Left lung (tissue), 10 donors: ENCODE measurements around the gene MRI1. TPM values are rescaled to one million over a fixed set of nuclear protein-coding genes. Genes with fewer than 3 reads are reported as not detected.
A peak's percentile ranks its signal among the peaks of the same experiment; 100 is the strongest.

Experiments used
- ATAC-seq: fragments of 200-7000 bp; cut with Tn5 transposase; one replicate; pipeline ENCODE4 v1.9.1; 2020; ENCODE audit warnings: moderate library complexity
- DNase-seq, 4 donors: peaks; one replicate each; pipeline ENCODE4 v3.0.0-alpha.2; 2013 to 2020
- H3K27ac ChIP-seq, 2 donors: fragments of 200-600 bp; sonication (generic) in 1 of 2; one replicate each; pipeline versions ENCODE4 v1.5.0 to v1.8.0; 2020 to 2021
- H3K27me3 ChIP-seq, 2 donors: fragments of 200-600 bp; sonication (generic) in 1 of 2; one replicate each; pipeline versions ENCODE4 v1.5.0 to v1.8.0; 2020 to 2021
- H3K36me3 ChIP-seq, 2 donors: fragments of 200-600 bp; sonication (generic) in 1 of 2; one replicate each; pipeline versions ENCODE4 v1.5.0 to v1.8.0; 2020 to 2021
- H3K4me1 ChIP-seq, 2 donors: fragments of 200-600 bp; one replicate each; pipeline ENCODE4 v1.8.0; 2021
- H3K4me3 ChIP-seq, 2 donors: fragments of 200-600 bp; sonication (generic) in 1 of 2; one replicate each; pipeline versions ENCODE4 v1.5.0 to v1.8.0; 2020 to 2021; ENCODE audit warnings: mild to moderate bottlenecking in 1 of 2
- H3K9me3 ChIP-seq, 2 donors: fragments of 200-600 bp; sonication (generic) in 1 of 2; one replicate each; pipeline versions ENCODE4 v1.5.0 to v1.8.0; 2020 to 2021
- intact Hi-C, 2 donors: fragments of 100-400 bp; cut with DNase I; formaldehyde crosslinking; loops; one replicate each; pipeline versions ENCODE4 v1.11.2 to v1.14.2; 2022
- polyA plus RNA-seq, 6 donors: library from polyadenylated mRNA; unstranded; fragments of 120-200 nt; gene quantifications; one replicate each; pipeline ENCODE4 v1.2.1, GENCODE V29; 2013; ENCODE audit not compliant: insufficient read length in 6 of 6
- total RNA-seq, 2 donors: library from RNA; stranded (reverse); fragmentation: NEBNext Ultra II Directional; extraction: Animal tissue kit (Norgen Biotek cat#: 25700); gene quantifications; one replicate each; pipeline ENCODE4 v1.2.1, GENCODE V29; 2021
- TF ChIP-seq, protein P1 (sequence below), 2 donors: fragments of 200-600 bp; sonication (generic) in 1 of 2; IDR thresholded peaks; one replicate each; pipeline versions ENCODE4 v1.5.0 to v1.8.0; 2021; ENCODE audit warnings: antibody characterized with exemption in 2 of 2
- donor health status: DM: no; HTN: yes; CAD: no.
- donor health status: DM: no; HTN: no; CAD: no.

Gene MRI1
- total and polyA plus RNA-seq, 8 donors = 29.0 to 76.7 (median 47.9) TPM

DNA sequence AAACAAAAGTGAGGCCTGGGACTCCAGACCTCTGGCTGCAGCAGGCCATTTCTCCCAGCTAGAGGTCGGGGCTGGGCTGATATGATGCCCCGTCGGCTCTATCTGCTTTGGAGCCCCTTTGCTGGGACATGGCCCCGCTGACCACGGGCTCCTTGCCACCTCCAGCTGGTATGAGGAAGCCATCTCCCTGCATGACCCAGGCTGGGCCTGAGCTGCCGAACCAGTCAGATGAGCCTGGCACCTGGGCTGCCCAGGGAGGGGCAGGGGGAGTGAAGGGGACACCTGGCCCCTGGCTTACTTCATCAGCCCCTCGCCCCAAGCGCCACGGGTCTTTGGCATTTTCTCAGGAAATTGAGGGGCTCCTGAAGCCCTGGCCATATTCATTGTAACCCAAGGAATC is 38.7 kb downstream of the MRI1 start:
- H3K27me3 ChIP-seq = no peaks in the 10 kb centered on the region
- TF ChIP-seq, protein P1, sequence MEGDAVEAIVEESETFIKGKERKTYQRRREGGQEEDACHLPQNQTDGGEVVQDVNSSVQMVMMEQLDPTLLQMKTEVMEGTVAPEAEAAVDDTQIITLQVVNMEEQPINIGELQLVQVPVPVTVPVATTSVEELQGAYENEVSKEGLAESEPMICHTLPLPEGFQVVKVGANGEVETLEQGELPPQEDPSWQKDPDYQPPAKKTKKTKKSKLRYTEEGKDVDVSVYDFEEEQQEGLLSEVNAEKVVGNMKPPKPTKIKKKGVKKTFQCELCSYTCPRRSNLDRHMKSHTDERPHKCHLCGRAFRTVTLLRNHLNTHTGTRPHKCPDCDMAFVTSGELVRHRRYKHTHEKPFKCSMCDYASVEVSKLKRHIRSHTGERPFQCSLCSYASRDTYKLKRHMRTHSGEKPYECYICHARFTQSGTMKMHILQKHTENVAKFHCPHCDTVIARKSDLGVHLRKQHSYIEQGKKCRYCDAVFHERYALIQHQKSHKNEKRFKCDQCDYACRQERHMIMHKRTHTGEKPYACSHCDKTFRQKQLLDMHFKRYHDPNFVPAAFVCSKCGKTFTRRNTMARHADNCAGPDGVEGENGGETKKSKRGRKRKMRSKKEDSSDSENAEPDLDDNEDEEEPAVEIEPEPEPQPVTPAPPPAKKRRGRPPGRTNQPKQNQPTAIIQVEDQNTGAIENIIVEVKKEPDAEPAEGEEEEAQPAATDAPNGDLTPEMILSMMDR (IDR thresholded peaks at IDR 0.05) = no peak
- DNase-seq = peak in 2 of 4 donors; percentile 54 to 80
- H3K36me3 ChIP-seq = peaks cover 0 to 12% of the 10 kb centered on the region in 2 donors
- peak overlapping the region; percentile 23 to 25 for H3K27ac ChIP-seq
- no peaks in the 10 kb centered on the region for H3K9me3 ChIP-seq
- H3K4me3 ChIP-seq = no peak overlapping the region
- H3K4me1 ChIP-seq = peaks cover 0 to 7% of the 10 kb centered on the region in 2 donors
- ATAC-seq = peak; percentile 84
- intact Hi-C loops = no loop called here

DNA sequence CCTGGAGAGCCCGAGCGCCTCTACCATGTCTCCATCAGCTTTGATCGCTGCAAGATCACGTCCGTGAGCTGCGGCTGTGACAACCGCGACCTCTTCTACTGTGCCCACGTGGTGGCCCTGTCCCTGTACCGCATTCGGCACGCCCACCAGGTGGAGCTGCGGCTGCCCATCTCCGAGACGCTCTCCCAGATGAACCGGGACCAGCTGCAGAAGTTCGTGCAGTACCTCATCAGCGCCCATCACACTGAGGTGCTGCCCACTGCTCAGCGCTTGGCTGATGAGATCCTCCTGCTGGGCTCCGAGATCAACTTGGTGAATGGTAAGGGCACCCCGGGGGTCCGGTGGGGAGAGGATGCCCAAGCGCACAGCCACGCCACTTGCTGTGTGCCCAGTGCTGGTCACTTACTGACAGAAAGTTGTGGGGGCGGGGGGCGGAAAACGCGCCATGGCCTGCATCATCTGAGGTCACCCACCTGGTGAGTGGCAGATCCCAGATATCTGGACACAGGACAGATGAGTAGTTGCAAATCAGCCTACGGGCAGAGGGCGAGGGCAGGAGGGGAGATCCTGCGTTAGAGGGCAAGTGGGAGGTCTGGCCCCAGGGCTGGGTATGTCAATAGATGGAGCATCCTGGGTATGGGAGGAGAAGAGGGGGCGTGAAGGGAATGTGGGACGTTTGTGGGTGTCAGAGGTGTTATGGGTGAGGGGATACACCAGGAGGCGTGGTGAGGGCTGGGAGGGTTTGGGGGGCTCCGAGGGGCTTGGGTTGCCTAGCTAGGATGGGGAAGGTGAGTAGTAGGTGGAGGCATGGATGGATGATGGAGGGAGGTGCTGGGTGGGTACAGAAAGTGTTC is 40.7 kb downstream of the MRI1 start:
- ATAC-seq (no peak), DNase-seq (peak in 2 of 4 donors; percentile 57 to 83)
- intact Hi-C loops = no loop called here
- Histone ChIP-seq H3K27ac (no peak overlapping the region), H3K4me3 (no peak overlapping the region), H3K36me3 (peaks cover 0 to 32% of the 10 kb centered on the region in 2 donors), H3K9me3 (no peaks in the 10 kb centered on the region), H3K27me3 (no peaks in the 10 kb centered on the region), H3K4me1 (peaks cover 0 to 5% of the 10 kb centered on the region in 2 donors)
- TF ChIP-seq, protein P1 (IDR thresholded peaks at IDR 0.05) = no peak

DNA sequence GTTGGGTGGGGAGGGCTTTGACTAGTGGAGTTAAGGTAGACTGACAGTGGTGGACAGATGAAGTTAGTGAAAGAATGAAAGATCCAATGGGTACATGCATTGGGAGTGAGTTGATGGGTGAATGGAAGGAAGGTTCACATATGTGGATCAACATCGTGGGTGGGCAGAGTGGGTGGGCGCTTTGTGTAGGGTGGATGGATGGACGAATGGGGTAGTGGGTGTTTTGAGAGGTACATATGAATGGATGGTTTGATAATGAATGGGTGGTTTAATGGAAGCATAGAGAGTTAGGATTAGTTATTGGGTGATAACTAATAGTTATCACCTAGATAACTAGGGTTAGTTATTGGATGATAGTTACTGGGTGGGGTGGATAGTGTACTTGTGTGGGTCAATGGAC is 42.4 kb downstream of the MRI1 start:
- DNase-seq (no peak), ATAC-seq (no peak)
- no peak overlapping the region for H3K27ac ChIP-seq
- peaks cover 0 to 5% of the 10 kb centered on the region in 2 donors for H3K4me1 ChIP-seq
- H3K27me3 ChIP-seq = no peaks in the 10 kb centered on the region
- TF ChIP-seq, protein P1 (IDR thresholded peaks at IDR 0.05) = no peak
- intact Hi-C loops = no loop called here
- H3K4me3 ChIP-seq = no peak overlapping the region
- H3K9me3 ChIP-seq = no peaks in the 10 kb centered on the region
- peaks cover 0 to 47% of the 10 kb centered on the region in 2 donors for H3K36me3 ChIP-seq

DNA sequence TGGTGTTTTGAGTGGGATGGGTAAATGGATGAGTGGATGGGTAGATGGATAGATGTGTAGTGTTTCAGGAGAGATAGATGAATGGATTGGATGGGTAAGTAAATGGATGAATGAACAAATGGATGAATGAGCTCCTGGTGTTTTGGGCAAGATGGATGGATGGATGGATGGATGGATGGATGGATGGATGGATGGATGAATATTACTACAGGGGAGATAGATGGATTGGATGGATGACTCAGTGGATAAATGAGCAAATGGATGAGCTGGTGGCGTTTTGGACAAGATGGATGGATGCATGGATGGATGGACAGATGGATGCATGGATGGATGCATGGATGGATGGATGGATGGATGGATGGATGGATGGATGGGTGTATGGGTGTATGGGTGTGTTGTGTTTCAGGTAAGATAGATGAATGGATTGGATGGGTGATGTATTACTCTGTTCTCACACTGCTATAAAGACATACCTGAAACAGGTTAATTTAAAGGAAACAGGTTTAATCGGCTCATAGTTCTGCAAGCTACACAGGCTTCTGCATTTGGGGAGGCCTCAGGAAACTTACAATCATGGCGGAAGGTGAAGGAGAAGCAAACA is 43.2 kb downstream of the MRI1 start:
- TF ChIP-seq, protein P1 (IDR thresholded peaks at IDR 0.05) = no peak
- Histone ChIP-seq H3K27me3 (no peaks in the 10 kb centered on the region), H3K27ac (no peak overlapping the region), H3K36me3 (peaks cover 0 to 48% of the 10 kb centered on the region in 2 donors), H3K9me3 (no peaks in the 10 kb centered on the region), H3K4me1 (peaks cover 0 to 5% of the 10 kb centered on the region in 2 donors), H3K4me3 (no peak overlapping the region)
- no peak for ATAC-seq
- intact Hi-C loops = no loop called here
- DNase-seq = no peak

DNA sequence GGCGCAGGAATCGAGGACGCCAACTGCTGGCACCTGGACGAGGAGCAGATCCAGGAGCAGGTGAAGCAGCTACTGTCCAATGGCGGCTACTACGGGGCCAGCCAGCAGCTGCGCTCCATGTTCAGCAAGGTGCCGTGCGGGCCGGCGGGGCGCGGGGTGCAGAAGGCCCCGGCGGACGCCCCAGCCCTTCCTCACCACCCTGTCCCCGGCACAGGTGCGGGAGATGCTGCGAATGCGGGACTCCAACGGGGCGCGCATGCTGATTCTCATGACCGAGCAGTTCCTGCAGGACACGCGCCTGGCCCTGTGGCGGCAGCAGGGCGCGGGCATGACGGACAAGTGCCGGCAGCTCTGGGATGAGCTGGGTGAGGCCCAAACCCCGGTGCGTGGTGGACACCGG is 44.5 kb downstream of the MRI1 start:
- intact Hi-C loops = no loop called here
- TF ChIP-seq, protein P1 (IDR thresholded peaks at IDR 0.05) = no peak

More for the DNA sequence above, 44.5 kb downstream of the MRI1 start:
- Histone ChIP-seq H3K27ac (no peak overlapping the region), H3K27me3 (no peaks in the 10 kb centered on the region), H3K4me1 (no peaks in the 10 kb centered on the region), H3K9me3 (no peaks in the 10 kb centered on the region), H3K4me3 (no peak overlapping the region), H3K36me3 (peaks cover 0 to 61% of the 10 kb centered on the region in 2 donors)
- no peak for DNase-seq
- ATAC-seq = no peak
